GM12891 (cell line): ENCODE results near the gene SLC26A8.

Experiments used
- PAX5 ChIP-seq: IDR thresholded peaks from 2 replicates; pipeline ENCODE4 v1.6.1; 2011; ENCODE audit warnings: low read length, moderate library complexity, mild to moderate bottlenecking; ENCODE audit not compliant: insufficient read depth, severe bottlenecking
- POLR2AphosphoS5 ChIP-seq: IDR thresholded peaks from 2 replicates; pipeline ENCODE4 v1.6.1; 2011; ENCODE audit warnings: low read depth, low read length, control low read depth

DNA sequence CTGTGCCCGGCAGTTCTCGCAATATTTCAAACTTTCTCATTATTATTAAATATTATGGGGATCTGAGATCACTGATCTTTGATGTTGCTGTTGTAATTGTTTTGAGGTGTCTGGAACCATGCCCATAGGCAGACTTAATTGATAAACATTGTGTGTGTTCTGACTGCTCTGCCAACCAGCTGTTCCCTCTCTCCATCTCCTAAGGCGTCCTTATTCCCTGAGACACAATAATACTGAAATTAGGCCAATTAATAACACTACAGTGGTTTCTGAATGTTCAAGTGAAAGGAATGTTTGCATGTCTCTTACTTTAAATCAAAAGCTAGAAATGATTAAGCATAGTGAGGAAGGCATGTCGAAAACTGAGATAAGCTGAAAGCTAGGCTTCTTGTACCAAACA is 10.8 kb upstream of the SLC26A8 start:
- TF ChIP-seq PAX5, result no peak
- TF ChIP-seq POLR2AphosphoS5, result no peak
